AG04449 (cell line): ENCODE data around the gene CUL7.

Experiments
- CTCF ChIA-PET: fragments of 350-600 bp; formaldehyde crosslinking; extraction: SDS; loops from one replicate; lab custom pipeline; 2021; ENCODE audit warnings: antibody characterized with exemption; lab: Yijun Ruan, JAX
- POLR2A ChIA-PET: fragments of 400-600, 350-600 bp; formaldehyde crosslinking; extraction: SDS; loops from one replicate; lab custom pipeline; 2020; ENCODE audit warnings: antibody characterized with exemption, inconsistent platforms; lab: Yijun Ruan, JAX
- DNase-seq: peaks from one replicate; pipeline ENCODE4 v3.0.0-alpha.2; 2010; ENCODE audit warnings: low read depth, low spot score
- H3K4me3 ChIP-seq: 2 replicates; pipeline ENCODE4 v1.5.1; 2011; ENCODE audit warnings: low read depth, mild to moderate bottlenecking, control low read depth, low read length
- CTCF ChIP-seq: IDR thresholded peaks from one replicate; pipeline ENCODE4 v1.5.1; 2011; ENCODE audit warnings: mild to moderate bottlenecking, moderate library complexity, low read length, control low read depth, inconsistent platforms; ENCODE audit not compliant: insufficient read depth; ENCODE audit errors: missing control alignments

The CUL7 gene

GRCh38 chr6:43081043-43081442 lies 27.4 kb upstream of the CUL7 start:
- POLR2A ChIA-PET = interaction anchor here (1.2 to 2.2 kb wide), 2 partner anchors 9 to 44 kb away, joined by 6 to 7 read pairs; no protein-coding TSS in a partner anchor
- CTCF ChIA-PET = interaction anchor here (1.1 to 5.2 kb wide), 3 partner anchors 9 to 62 kb away, joined by 4 to 29 read pairs (median 6); no protein-coding TSS in a partner anchor

GRCh38 chr6:43078691-43079090 lies 25.0 kb upstream of the CUL7 start:
- peak overlapping the region; percentile 94 for H3K4me3 ChIP-seq
- ChIA-PET CTCF (interaction anchor here (0.9 to 5.2 kb wide), 2 partner anchors 13 to 65 kb away, joined by 3 to 29 read pairs; no protein-coding TSS in a partner anchor), POLR2A (interaction anchor here (0.6 to 4.0 kb wide), 7 partner anchors 12 to 175 kb away, joined by 3 to 36 read pairs (median 4); partner anchors contain the start of genes KLC4 and MRPL2)
- TF ChIP-seq CTCF = no peak
- peak; percentile 82 for DNase-seq

More at GRCh38 chr6:43081043-43081442, 27.4 kb upstream of the CUL7 start:
- TF ChIP-seq CTCF = no peak
- no peak for DNase-seq
- no peak overlapping the region for H3K4me3 ChIP-seq

GRCh38 chr6:43077981-43078511 lies 24.4 kb upstream of the CUL7 start:
- peak overlapping the region; percentile 94 for H3K4me3 ChIP-seq
- POLR2A ChIA-PET = interaction anchor here (0.8 to 4.0 kb wide), 3 partner anchors 46 to 69 kb away, joined by 3 to 36 read pairs (median 20); no protein-coding TSS in a partner anchor
- DNase-seq = no peak
- peak; percentile 1 for TF ChIP-seq CTCF
- CTCF ChIA-PET = interaction anchor here (1.0 to 9.7 kb wide), 5 partner anchors 23 to 65 kb away, joined by 3 to 183 read pairs (median 6); no protein-coding TSS in a partner anchor

- no peak for DNase-seq
- CTCF ChIA-PET = interaction anchor here (0.7 to 9.7 kb wide), 11 partner anchors 11 to 151 kb away, joined by 3 to 183 read pairs (median 4); partner anchors contain the start of gene DNPH1
- peak overlapping the region; percentile 94 for H3K4me3 ChIP-seq
- POLR2A ChIA-PET = interaction anchor here (0.8 to 4.0 kb wide), 5 partner anchors 47 to 93 kb away, joined by 3 to 36 read pairs (median 6); partner anchors contain the start of gene PPP2R5D
- TF ChIP-seq CTCF = no peak
Observed at GRCh38 chr6:43077333-43077809, 23.7 kb upstream of the CUL7 start.

GRCh38 chr6:43076464-43077332 lies 23.0 kb upstream of the CUL7 start:
- DNase-seq = no peak
- TF ChIP-seq CTCF = no peak
- H3K4me3 ChIP-seq = peak overlapping the region; percentile 94
- CTCF ChIA-PET = interaction anchor here (0.6 to 9.7 kb wide), 16 partner anchors 11 to 152 kb away, joined by 3 to 183 read pairs (median 4); partner anchors contain the start of gene DNPH1
- POLR2A ChIA-PET = interaction anchor here (0.8 to 4.0 kb wide), 7 partner anchors 13 to 92 kb away, joined by 3 to 36 read pairs (median 5); partner anchors contain the start of gene PPP2R5D
